Ovary (tissue), 3 donors: Measurements from ENCODE around the gene ATAD3B.
"Not testable (repeated sequence)": the region's sequence is repeated elsewhere in the genome, so short reads cannot be mapped to it uniquely, and the experiment has no call there.

Experiments
- EP300 ChIP-seq: sonication (generic); formaldehyde crosslinking; IDR thresholded peaks from one replicate; pipeline ENCODE4 v1.6.1; 2017; ENCODE audit warnings: antibody characterized with exemption
- POLR2A ChIP-seq: fragments of 450-650 bp; IDR thresholded peaks from one replicate; pipeline ENCODE4 v1.6.1; 2017; ENCODE audit warnings: antibody characterized with exemption, mild to moderate bottlenecking, moderate library complexity
- TF ChIP-seq, protein P1 (sequence below), 3 donors: fragments of 450-650 bp in 2 of 3; fragments of 200-600 bp in 1 of 3; IDR thresholded peaks; one replicate each; pipeline versions ENCODE4 v1.5.1 to v1.8.0; 2016 to 2022; ENCODE audit warnings: antibody characterized with exemption in 3 of 3, mild to moderate bottlenecking in 1 of 3
- donor health status: DM: no; HTN: no; CAD: no.

- TF ChIP-seq, protein P1, sequence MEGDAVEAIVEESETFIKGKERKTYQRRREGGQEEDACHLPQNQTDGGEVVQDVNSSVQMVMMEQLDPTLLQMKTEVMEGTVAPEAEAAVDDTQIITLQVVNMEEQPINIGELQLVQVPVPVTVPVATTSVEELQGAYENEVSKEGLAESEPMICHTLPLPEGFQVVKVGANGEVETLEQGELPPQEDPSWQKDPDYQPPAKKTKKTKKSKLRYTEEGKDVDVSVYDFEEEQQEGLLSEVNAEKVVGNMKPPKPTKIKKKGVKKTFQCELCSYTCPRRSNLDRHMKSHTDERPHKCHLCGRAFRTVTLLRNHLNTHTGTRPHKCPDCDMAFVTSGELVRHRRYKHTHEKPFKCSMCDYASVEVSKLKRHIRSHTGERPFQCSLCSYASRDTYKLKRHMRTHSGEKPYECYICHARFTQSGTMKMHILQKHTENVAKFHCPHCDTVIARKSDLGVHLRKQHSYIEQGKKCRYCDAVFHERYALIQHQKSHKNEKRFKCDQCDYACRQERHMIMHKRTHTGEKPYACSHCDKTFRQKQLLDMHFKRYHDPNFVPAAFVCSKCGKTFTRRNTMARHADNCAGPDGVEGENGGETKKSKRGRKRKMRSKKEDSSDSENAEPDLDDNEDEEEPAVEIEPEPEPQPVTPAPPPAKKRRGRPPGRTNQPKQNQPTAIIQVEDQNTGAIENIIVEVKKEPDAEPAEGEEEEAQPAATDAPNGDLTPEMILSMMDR (IDR thresholded peaks at IDR 0.05): not testable (repeated sequence)
- TF ChIP-seq EP300, POLR2A: not testable (repeated sequence)
Observed at GRCh38 chr1:1508775-1509464, 37.4 kb downstream of the ATAD3B start.
